Naive thymus-derived CD4-positive, alpha-beta T cell (primary cell): Measurements from ENCODE around the gene PREB. TPM values are rescaled to one million over a fixed set of nuclear protein-coding genes. Genes with fewer than 3 reads are reported as not detected.
A peak's percentile ranks its signal among the peaks of the same experiment; 100 is the strongest.
"Not testable (repeated sequence)": the region's sequence is repeated elsewhere in the genome, so short reads cannot be mapped to it uniquely, and the experiment has no call there.

Source experiments
- ATAC-seq: fragments of 150-1000 bp; cut with Tn5 transposase; 2 replicates; pipeline ENCODE4 v1.10.0; 2021; ENCODE audit warnings: mild to moderate bottlenecking, moderate library complexity
- CTCF ChIA-PET: fragments of 350-600 bp; sonication (Branson Sonifier 250); formaldehyde crosslinking; loops from one replicate; lab custom pipeline; 2021; ENCODE audit warnings: antibody characterized with exemption; lab: Charles Lee
- POLR2A ChIA-PET: fragments of 350-600 bp; sonication (Branson Sonifier 250); formaldehyde crosslinking; loops from one replicate; lab custom pipeline; 2021; ENCODE audit warnings: antibody characterized with exemption, inconsistent platforms; lab: Charles Lee
- DNase-seq, 9 donors: peaks; one replicate each; pipeline versions ENCODE4 v3.0.0 to v3.0.0-alpha.2; 2020 to 2022; ENCODE audit warnings: mixed read lengths in 1 of 9
- H3K27ac ChIP-seq: one replicate; pipeline ENCODE4 v1.7.0; 2013; ENCODE audit warnings: mild to moderate bottlenecking, low read depth, low read length, moderate library complexity
- H3K27me3 ChIP-seq, 2 donors: one replicate each; pipeline ENCODE4 v1.7.0; 2013; ENCODE audit warnings: low read length in 2 of 2, mild to moderate bottlenecking in 2 of 2, moderate library complexity in 2 of 2; ENCODE audit not compliant: control insufficient read depth in 2 of 2, insufficient read depth in 2 of 2
- H3K36me3 ChIP-seq, 3 experiments: 1 replicate in 2 of 3; 2 replicates in 1 of 3; pipeline ENCODE4 v1.7.0; 2013; ENCODE audit warnings: low read length in 3 of 3, mild to moderate bottlenecking in 3 of 3, moderate library complexity in 1 of 3; ENCODE audit not compliant: insufficient read depth in 3 of 3, control insufficient read depth in 2 of 3
- H3K4me1 ChIP-seq, 2 donors: one replicate each; pipeline ENCODE4 v1.7.0; 2013; ENCODE audit warnings: low read length in 2 of 2, mild to moderate bottlenecking in 2 of 2, moderate library complexity in 1 of 2; ENCODE audit not compliant: control insufficient read depth in 2 of 2, insufficient read depth in 2 of 2
- H3K4me3 ChIP-seq: 2 replicates; pipeline ENCODE4 v1.7.0; 2013; ENCODE audit warnings: mild to moderate bottlenecking, low read length
- H3K9me3 ChIP-seq, 3 experiments: 1 replicate in 2 of 3; 2 replicates in 1 of 3; pipeline ENCODE4 v1.7.0; 2013; ENCODE audit warnings: low read length in 3 of 3; ENCODE audit not compliant: control insufficient read depth in 2 of 3
- H3K27ac Mint-ChIP-seq, 9 donors: one replicate each; pipeline ENCODE4 v1.8.0; 2020 to 2022; ENCODE audit warnings: mixed read lengths in 9 of 9, mild to moderate bottlenecking in 8 of 9, moderate library complexity in 5 of 9, inconsistent platforms in 2 of 9
- H3K27me3 Mint-ChIP-seq, 5 donors: one replicate each; pipeline ENCODE4 v1.8.0; 2021 to 2022; ENCODE audit warnings: mixed read lengths in 5 of 5, mild to moderate bottlenecking in 1 of 5
- H3K36me3 Mint-ChIP-seq, 5 donors: one replicate each; pipeline ENCODE4 v1.8.0; 2020 to 2022; ENCODE audit warnings: mixed read lengths in 5 of 5, mild to moderate bottlenecking in 3 of 5, inconsistent platforms in 1 of 5
- H3K4me1 Mint-ChIP-seq, 7 donors: one replicate each; pipeline ENCODE4 v1.8.0; 2020 to 2022; ENCODE audit warnings: mixed read lengths in 7 of 7, mild to moderate bottlenecking in 3 of 7, inconsistent platforms in 1 of 7
- H3K4me3 Mint-ChIP-seq, 10 donors: one replicate each; pipeline ENCODE4 v1.8.0; 2020 to 2022; ENCODE audit warnings: mild to moderate bottlenecking in 10 of 10, mixed read lengths in 10 of 10, moderate library complexity in 6 of 10, inconsistent platforms in 2 of 10
- H3K9me3 Mint-ChIP-seq, 11 donors: one replicate each; pipeline ENCODE4 v1.8.0; 2020 to 2022; ENCODE audit warnings: mixed read lengths in 11 of 11, mild to moderate bottlenecking in 4 of 11, inconsistent platforms in 1 of 11, moderate library complexity in 1 of 11
- intact Hi-C, 2 donors: fragments of 100-400 bp; cut with micrococcal nuclease; formaldehyde crosslinking; loops; one replicate each; pipeline ENCODE4 v1.15.1; 2023
- polyA plus RNA-seq, 2 donors: library from polyadenylated mRNA; unstranded; fragments of 300-500 nt; fragmentation: Illumina TruSeq; gene quantifications; one replicate each; pipeline ENCODE4 v1.2.3, GENCODE V29; 2021
- total RNA-seq, 6 experiments: library from RNA in 5 of 6; stranded (reverse) in 5 of 6; gene quantifications; 1 replicate in 5 of 6; 2 replicates in 1 of 6; pipeline ENCODE4 v1.2.3 and lab custom pipeline; 2021 to 2026

The PREB gene
- total and polyA plus RNA-seq, 7 experiments from 2014 or later, result 25.4 to 72.3 (median 53.2) TPM

DNA sequence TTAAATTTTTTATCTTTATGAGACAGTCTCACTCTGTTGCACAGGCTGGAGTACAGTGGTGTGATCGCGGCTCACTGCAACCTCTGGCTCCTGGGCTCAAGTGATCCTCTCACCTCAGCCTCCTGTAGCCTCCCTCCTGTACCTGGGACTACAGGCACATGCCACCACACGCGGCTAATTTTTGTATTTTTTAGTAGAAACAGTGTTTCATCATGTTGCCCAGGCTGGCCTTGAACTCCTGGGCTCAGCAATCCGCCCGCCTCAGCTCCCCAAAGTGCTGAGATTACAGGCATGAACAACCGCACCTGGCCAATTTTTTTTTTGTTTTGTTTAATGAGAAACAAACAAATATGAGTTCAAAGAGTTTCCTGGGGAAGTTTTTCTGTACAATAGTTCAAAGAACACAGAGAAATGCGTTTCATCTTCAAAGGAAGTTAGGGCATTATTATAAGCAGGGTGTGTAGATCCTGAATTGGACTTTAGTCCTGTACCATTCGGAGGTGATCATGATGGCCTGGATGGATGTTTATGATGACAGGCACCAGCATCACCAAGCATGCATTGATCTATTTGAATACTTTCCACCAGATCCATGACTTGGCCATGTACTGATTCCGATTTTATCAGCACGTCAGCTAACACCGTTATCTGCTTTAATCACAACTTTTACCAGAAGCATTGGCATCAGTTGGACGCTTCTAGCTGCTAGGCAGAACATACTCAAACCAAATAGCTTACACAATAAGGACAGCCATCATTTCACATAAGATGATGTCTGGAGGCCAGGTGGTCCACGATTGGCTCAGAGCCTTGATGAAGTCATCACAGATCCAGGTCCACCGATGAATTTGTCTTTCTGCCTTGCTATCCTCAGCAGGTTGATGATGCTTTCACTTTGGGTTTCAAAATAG, 43.3 kb upstream of the PREB start:
- H3K4me3 ChIP-seq, result no peak overlapping the region
- DNase-seq, result no peak
- ATAC-seq, result no peak
- Mint-ChIP-seq H3K4me3 (no peak overlapping the region), H3K9me3 (no peaks in the 10 kb centered on the region), H3K27ac (no peak overlapping the region), H3K27me3 (peaks cover 21 to 44% (median 38%) of the 10 kb centered on the region in 5 donors), H3K36me3 (no peaks in the 10 kb centered on the region), H3K4me1 (peaks cover 0 to 3% (median 0%) of the 10 kb centered on the region in 7 donors)
- H3K36me3 ChIP-seq, result no peaks in the 10 kb centered on the region
- intact Hi-C loops, result no loop called here
- no peak overlapping the region for H3K27ac ChIP-seq
- H3K9me3 ChIP-seq, result no peaks in the 10 kb centered on the region
- ChIA-PET POLR2A (no interaction called here), CTCF (interaction anchor here (0.6 kb wide), 1 partner anchor 255 kb away, joined by 3 read pairs; no protein-coding TSS in a partner anchor)
- no peaks in the 10 kb centered on the region for H3K4me1 ChIP-seq
- H3K27me3 ChIP-seq, result no peaks in the 10 kb centered on the region

- POLR2A ChIA-PET, result interaction anchor here (0.6 kb wide), 1 partner anchor 1881 kb away, joined by 3 read pairs; no protein-coding TSS in a partner anchor
- H3K4me3 Mint-ChIP-seq, result not testable (repeated sequence)
Measured at GRCh38 chr2:27175781-27176180, 41.3 kb upstream of the PREB start.

DNA sequence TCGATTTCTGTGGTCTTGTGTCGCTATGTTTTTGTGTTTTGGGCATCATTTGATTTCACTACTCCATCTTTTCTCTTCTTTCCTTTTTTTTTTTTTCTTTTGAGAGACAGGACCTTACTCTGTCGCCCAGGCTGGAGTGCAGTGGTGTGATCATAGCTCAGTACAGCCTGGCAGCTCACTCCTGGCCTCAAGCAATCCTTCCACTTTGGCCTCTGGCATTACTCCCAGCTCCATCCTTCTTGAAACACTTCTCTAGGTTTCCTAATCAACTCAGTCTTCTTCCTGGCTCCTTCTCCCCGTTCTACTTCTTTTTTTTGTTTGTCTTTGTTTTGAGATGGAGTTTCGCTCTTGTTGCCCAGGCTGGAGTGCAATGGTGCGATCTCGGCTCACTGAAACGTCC, 40.9 kb upstream of the PREB start:
- ATAC-seq (no peak), DNase-seq (no peak)
- Histone ChIP-seq H3K27ac (no peak overlapping the region), H3K36me3 (no peaks in the 10 kb centered on the region), H3K4me3 (no peak overlapping the region), H3K4me1 (no peaks in the 10 kb centered on the region), H3K27me3 (no peaks in the 10 kb centered on the region), H3K9me3 (no peaks in the 10 kb centered on the region)
- ChIA-PET POLR2A (interaction anchor here (0.6 kb wide), 1 partner anchor 1881 kb away, joined by 3 read pairs; no protein-coding TSS in a partner anchor), CTCF (interaction anchor here (1.1 kb wide), 1 partner anchor 11 kb away, joined by 5 read pairs; no protein-coding TSS in a partner anchor)
- H3K9me3 Mint-ChIP-seq, result no peaks in the 10 kb centered on the region
- H3K27me3 Mint-ChIP-seq, result peaks cover 21 to 48% (median 28%) of the 10 kb centered on the region in 5 donors
- no peaks in the 10 kb centered on the region for H3K36me3 Mint-ChIP-seq
- peaks cover 0 to 5% (median 4%) of the 10 kb centered on the region in 7 donors for H3K4me1 Mint-ChIP-seq
- intact Hi-C loops, result no loop called here
- no peak overlapping the region for H3K27ac Mint-ChIP-seq
- no peak overlapping the region for H3K4me3 Mint-ChIP-seq

More at GRCh38 chr2:27175781-27176180, 41.3 kb upstream of the PREB start:
- H3K9me3 Mint-ChIP-seq, H3K4me1 ChIP-seq, ATAC-seq, H3K9me3 ChIP-seq, intact Hi-C loops, H3K36me3 Mint-ChIP-seq, H3K27ac ChIP-seq, H3K4me3 ChIP-seq, DNase-seq, H3K36me3 ChIP-seq, H3K27ac Mint-ChIP-seq, H3K4me1 Mint-ChIP-seq, H3K27me3 ChIP-seq: not testable (repeated sequence)
- H3K27me3 Mint-ChIP-seq, result peaks cover 21 to 46% (median 29%) of the 10 kb centered on the region in 5 donors
- CTCF ChIA-PET, result interaction anchor here (1.1 kb wide), 1 partner anchor 11 kb away, joined by 5 read pairs; no protein-coding TSS in a partner anchor

GRCh38 chr2:27174638-27175037, 40.2 kb upstream of the PREB start:
- Mint-ChIP-seq H3K27ac (no peak overlapping the region), H3K9me3 (no peaks in the 10 kb centered on the region), H3K4me3 (no peak overlapping the region), H3K4me1 (peaks cover 0 to 8% (median 4%) of the 10 kb centered on the region in 7 donors), H3K36me3 (no peaks in the 10 kb centered on the region), H3K27me3 (peaks cover 16 to 47% (median 23%) of the 10 kb centered on the region in 5 donors)
- H3K27ac ChIP-seq, result no peak overlapping the region
- H3K4me1 ChIP-seq, result no peaks in the 10 kb centered on the region
- no peaks in the 10 kb centered on the region for H3K27me3 ChIP-seq
- no peaks in the 10 kb centered on the region for H3K36me3 ChIP-seq
- H3K9me3 ChIP-seq, result no peaks in the 10 kb centered on the region
- DNase-seq (no peak), ATAC-seq (no peak)
- H3K4me3 ChIP-seq, result no peak overlapping the region
- ChIA-PET POLR2A (no interaction called here), CTCF (interaction anchor here (0.5 to 1.1 kb wide), 2 partner anchors 12 to 112 kb away, joined by 3 to 5 read pairs; no protein-coding TSS in a partner anchor)
- intact Hi-C loops, result no loop called here

DNA sequence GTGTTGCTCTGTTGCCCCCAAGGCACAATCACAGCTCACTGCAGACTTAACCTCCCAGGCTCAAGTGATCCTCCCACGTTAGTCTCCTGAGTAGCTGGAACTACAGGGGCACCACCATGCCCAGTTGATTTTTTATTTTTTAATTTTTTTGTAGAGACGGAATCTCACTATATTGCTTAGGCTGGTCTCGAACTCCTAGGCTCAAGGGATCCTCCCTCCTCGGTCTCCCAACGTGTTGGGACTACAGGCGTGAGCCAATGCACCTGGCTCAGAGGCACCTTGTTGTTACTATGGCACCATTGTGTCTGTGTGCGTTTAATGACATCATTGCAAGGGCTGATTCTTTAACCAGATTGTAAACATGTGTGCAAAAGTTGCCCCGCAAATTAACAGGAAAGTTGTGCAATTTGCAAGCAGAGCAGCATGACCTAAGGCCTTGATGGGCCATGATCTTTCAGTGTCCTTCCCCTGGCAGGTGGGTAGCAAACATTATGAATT, 37.0 kb upstream of the PREB start:
- H3K4me3 Mint-ChIP-seq, result no peak overlapping the region
- peaks cover 0 to 29% (median 13%) of the 10 kb centered on the region in 5 donors for H3K27me3 Mint-ChIP-seq
- Histone ChIP-seq H3K36me3 (no peaks in the 10 kb centered on the region), H3K27me3 (no peaks in the 10 kb centered on the region), H3K4me3 (no peak overlapping the region), H3K9me3 (no peaks in the 10 kb centered on the region), H3K4me1 (no peaks in the 10 kb centered on the region), H3K27ac (no peak overlapping the region)
- H3K27ac Mint-ChIP-seq, result no peak overlapping the region
- ChIA-PET POLR2A (no interaction called here), CTCF (interaction anchor here (0.6 kb wide), 1 partner anchor 363 kb away, joined by 5 read pairs; no protein-coding TSS in a partner anchor)
- no peaks in the 10 kb centered on the region for H3K9me3 Mint-ChIP-seq
- intact Hi-C loops, result no loop called here
- ATAC-seq, result no peak
- DNase-seq, result no peak
- H3K36me3 Mint-ChIP-seq, result no peaks in the 10 kb centered on the region
- peaks cover 0 to 13% (median 8%) of the 10 kb centered on the region in 7 donors for H3K4me1 Mint-ChIP-seq

DNA sequence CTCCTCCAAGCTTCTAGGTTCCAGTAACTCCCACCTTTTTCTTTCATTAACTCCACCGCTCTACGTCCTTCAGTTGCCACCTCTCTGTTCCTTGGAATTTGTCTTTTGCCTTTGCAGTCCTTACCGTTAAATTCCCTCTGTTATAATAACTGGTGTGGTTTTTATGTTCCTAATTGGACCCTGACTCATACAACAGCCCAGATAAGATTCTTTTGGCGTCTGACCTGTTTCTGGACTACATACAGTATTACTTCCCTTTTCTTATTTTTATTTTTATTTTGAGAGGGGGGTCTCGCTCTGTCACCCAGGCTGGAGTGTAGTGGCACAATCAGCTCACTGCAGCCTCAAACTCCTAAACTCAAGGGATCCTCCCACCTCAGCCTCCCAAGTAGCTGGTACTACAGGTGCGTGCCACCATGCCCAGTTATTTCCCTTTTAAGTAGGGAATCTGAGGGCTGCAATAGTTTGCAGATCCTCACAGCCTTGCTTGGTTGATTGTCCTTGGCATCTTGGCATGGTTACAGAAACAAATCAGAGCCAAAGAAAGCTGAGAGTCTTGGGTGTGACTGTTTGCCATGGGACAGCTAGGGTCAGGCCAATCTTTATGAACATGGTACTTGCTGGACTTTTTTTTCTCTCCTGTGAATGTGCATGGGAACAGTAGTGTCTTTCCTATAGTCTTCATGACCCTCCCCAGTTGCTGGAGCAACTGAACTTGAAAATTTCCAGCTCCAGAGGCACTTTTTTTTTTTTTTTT, 36.3 kb upstream of the PREB start:
- Mint-ChIP-seq H3K27ac (no peak overlapping the region), H3K4me3 (peak overlapping the region in 5 of 10 donors; percentile 26 to 69 (median 26)), H3K27me3 (peaks cover 0 to 25% (median 8%) of the 10 kb centered on the region in 5 donors), H3K36me3 (no peaks in the 10 kb centered on the region), H3K9me3 (no peaks in the 10 kb centered on the region), H3K4me1 (peaks cover 0 to 13% (median 8%) of the 10 kb centered on the region in 7 donors)
- POLR2A ChIA-PET, result no interaction called here
- no peak for ATAC-seq
- CTCF ChIA-PET, result interaction anchor here (0.6 to 1.4 kb wide), 2 partner anchors 113 to 362 kb away, joined by 4 to 5 read pairs; no protein-coding TSS in a partner anchor
- Histone ChIP-seq H3K27me3 (no peaks in the 10 kb centered on the region), H3K4me1 (no peaks in the 10 kb centered on the region), H3K36me3 (no peaks in the 10 kb centered on the region), H3K9me3 (no peaks in the 10 kb centered on the region), H3K4me3 (no peak overlapping the region), H3K27ac (no peak overlapping the region)
- intact Hi-C loops, result no loop called here
- DNase-seq, result no peak
